Common myeloid progenitor, CD34-positive (primary cell): ENCODE measurements around the gene PPM1L.
A peak's percentile ranks its signal among the peaks of the same experiment; 100 is the strongest.

Experiments used
- CTCF ChIA-PET: fragments of 350-600 bp; sonication (Branson Sonifier 250); formaldehyde crosslinking; loops from one replicate; lab custom pipeline; 2021; ENCODE audit warnings: antibody characterized with exemption; lab: Charles Lee
- POLR2A ChIA-PET: fragments of 350-600 bp; sonication (Branson Sonifier 250); formaldehyde crosslinking; loops from one replicate; lab custom pipeline; 2021; ENCODE audit warnings: antibody characterized with exemption; lab: Charles Lee
- DNase-seq, 3 donors: peaks; one replicate each; pipeline versions ENCODE4 v3.0.0 to v3.0.0-alpha.2; 2013
- H3K27ac ChIP-seq, 2 experiments: 1 replicate in 1 of 2; 2 replicates in 1 of 2; pipeline ENCODE4 v1.7.0; 2013; ENCODE audit warnings: inconsistent platforms in 2 of 2, low read length in 2 of 2, mild to moderate bottlenecking in 2 of 2, low read depth in 1 of 2, moderate library complexity in 1 of 2; ENCODE audit not compliant: severe bottlenecking in 2 of 2, insufficient read depth in 1 of 2, poor library complexity in 1 of 2
- H3K27me3 ChIP-seq, 5 experiments: replicated peaks in 2 of 5; 1 replicate in 3 of 5; 2 replicates in 2 of 5; pipeline versions ENCODE4 v1.6.1 to v1.7.0; 2013; ENCODE audit warnings: low read length in 4 of 5, mild to moderate bottlenecking in 2 of 5, moderate library complexity in 2 of 5, inconsistent platforms in 1 of 5; ENCODE audit not compliant: insufficient read depth in 5 of 5, control insufficient read depth in 4 of 5
- H3K36me3 ChIP-seq, 4 experiments: 1 replicate in 2 of 4; 2 replicates in 2 of 4; pipeline versions ENCODE4 v1.6.1 to v1.7.0; 2013; ENCODE audit warnings: low read length in 3 of 4, control low read depth in 1 of 4, mild to moderate bottlenecking in 1 of 4; ENCODE audit not compliant: control insufficient read depth in 4 of 4, insufficient read depth in 4 of 4
- H3K4me1 ChIP-seq, 4 experiments: 1 replicate in 3 of 4; 2 replicates in 1 of 4; pipeline versions ENCODE4 v1.6.1 to v1.7.1; 2013; ENCODE audit warnings: low read length in 3 of 4, mild to moderate bottlenecking in 3 of 4, control low read depth in 1 of 4, inconsistent platforms in 1 of 4, moderate library complexity in 1 of 4; ENCODE audit not compliant: control insufficient read depth in 4 of 4, insufficient read depth in 4 of 4; ENCODE audit errors: control extremely low read depth in 1 of 4
- H3K4me3 ChIP-seq, 7 experiments: 1 replicate in 4 of 7; 2 replicates in 3 of 7; pipeline versions ENCODE4 v1.5.1 to v1.7.0; 2013; ENCODE audit warnings: mild to moderate bottlenecking in 7 of 7, low read length in 6 of 7, moderate library complexity in 6 of 7, inconsistent platforms in 2 of 7, low read depth in 2 of 7, control low read depth in 1 of 7; ENCODE audit not compliant: insufficient read depth in 4 of 7, control insufficient read depth in 1 of 7; ENCODE audit errors: extremely low read depth in 1 of 7
- H3K9me3 ChIP-seq, 5 experiments: 1 replicate in 4 of 5; 2 replicates in 1 of 5; pipeline versions ENCODE4 v1.6.1 to v1.7.1; 2013; ENCODE audit warnings: low read length in 4 of 5, mild to moderate bottlenecking in 2 of 5, inconsistent platforms in 1 of 5, low read depth in 1 of 5, moderate library complexity in 1 of 5; ENCODE audit not compliant: control insufficient read depth in 4 of 5, insufficient read depth in 2 of 5; ENCODE audit errors: control extremely low read depth in 1 of 5
- WGBS: methylation state at CpG from one replicate; pipeline ENCODE4 v1.1.5; 2013; ENCODE audit not compliant: insufficient coverage; 5-methylcytosine and 5-hydroxymethylcytosine counted together

Gene PPM1L

GRCh38 chr3:161050935-161051334 is 294.9 kb downstream of the PPM1L start:
- ChIA-PET CTCF (no interaction called here), POLR2A (no interaction called here)
- WGBS = no CpG with 5 or more reads among the region's 3 CpGs
- Histone ChIP-seq H3K27ac (no peak overlapping the region), H3K4me1 (peaks cover 0 to 7% (median 0%) of the 10 kb centered on the region in 4 experiments), H3K4me3 (no peak overlapping the region), H3K36me3 (no peaks in the 10 kb centered on the region), H3K27me3 (no peaks in the 10 kb centered on the region), H3K9me3 (no peaks in the 10 kb centered on the region)
- peak in 2 of 3 donors; percentile 26 to 79 for DNase-seq

GRCh38 chr3:161051856-161052255 is 295.8 kb downstream of the PPM1L start:
- no peak overlapping the region for H3K4me3 ChIP-seq
- ChIA-PET POLR2A (no interaction called here), CTCF (no interaction called here)
- H3K36me3 ChIP-seq = no peaks in the 10 kb centered on the region
- WGBS = 100% methylated on average over 5 of the region's 6 CpGs
- no peak overlapping the region for H3K27ac ChIP-seq
- peaks cover 0 to 7% (median 0%) of the 10 kb centered on the region in 4 experiments for H3K4me1 ChIP-seq
- DNase-seq = no peak
- H3K9me3 ChIP-seq = no peaks in the 10 kb centered on the region
- H3K27me3 ChIP-seq = no peaks in the 10 kb centered on the region

- no peaks in the 10 kb centered on the region for H3K9me3 ChIP-seq
- 78% methylated on average over 3 of the region's 5 CpGs for WGBS
- DNase-seq = peak in 1 of 3 donors; percentile 26
- no peak overlapping the region for H3K4me3 ChIP-seq
- POLR2A ChIA-PET = no interaction called here
- H3K27ac ChIP-seq = no peak overlapping the region
- H3K27me3 ChIP-seq = no peaks in the 10 kb centered on the region
- CTCF ChIA-PET = no interaction called here
- H3K36me3 ChIP-seq = no peaks in the 10 kb centered on the region
- peaks cover 0 to 7% (median 0%) of the 10 kb centered on the region in 4 experiments for H3K4me1 ChIP-seq
These were observed 299.0 kb downstream of the PPM1L start for GRCh38 chr3:161054860-161055604.

- WGBS = 100% methylated on average over 5 of the region's 5 CpGs
- H3K4me3 ChIP-seq = no peak overlapping the region
- no peak for DNase-seq
- POLR2A ChIA-PET = no interaction called here
- H3K27me3 ChIP-seq = no peaks in the 10 kb centered on the region
- H3K36me3 ChIP-seq = peaks cover 0 to 6% (median 0%) of the 10 kb centered on the region in 4 experiments
- H3K9me3 ChIP-seq = no peaks in the 10 kb centered on the region
- no peak overlapping the region for H3K27ac ChIP-seq
- peaks cover 0 to 4% (median 3%) of the 10 kb centered on the region in 4 experiments for H3K4me1 ChIP-seq
- CTCF ChIA-PET = no interaction called here
These were observed 308.4 kb downstream of the PPM1L start for GRCh38 chr3:161064413-161064812.

- CTCF ChIA-PET = no interaction called here
- Histone ChIP-seq H3K27ac (no peak overlapping the region), H3K4me3 (no peak overlapping the region), H3K27me3 (no peaks in the 10 kb centered on the region), H3K36me3 (peaks cover 0 to 6% (median 0%) of the 10 kb centered on the region in 4 experiments), H3K4me1 (peaks cover 0 to 19% (median 17%) of the 10 kb centered on the region in 4 experiments), H3K9me3 (no peaks in the 10 kb centered on the region)
- WGBS = 100% methylated on average over 3 of the region's 3 CpGs
- DNase-seq = no peak
- POLR2A ChIA-PET = no interaction called here
These were observed 310.9 kb downstream of the PPM1L start for GRCh38 chr3:161066930-161067329.

GRCh38 chr3:161067335-161067734 is 311.3 kb downstream of the PPM1L start:
- ChIA-PET POLR2A (no interaction called here), CTCF (no interaction called here)
- no peaks in the 10 kb centered on the region for H3K27me3 ChIP-seq
- no peak overlapping the region for H3K4me3 ChIP-seq
- H3K27ac ChIP-seq = no peak overlapping the region
- DNase-seq = no peak
- WGBS = no CpG with 5 or more reads among the region's 1 CpG
- H3K9me3 ChIP-seq = no peaks in the 10 kb centered on the region
- peaks cover 0 to 6% (median 0%) of the 10 kb centered on the region in 4 experiments for H3K36me3 ChIP-seq
- peaks cover 0 to 19% (median 17%) of the 10 kb centered on the region in 4 experiments for H3K4me1 ChIP-seq

- ChIA-PET CTCF (interaction anchor here (0.9 to 1.2 kb wide), 4 partner anchors 32 to 361 kb away, joined by 3 read pairs; no protein-coding TSS in a partner anchor), POLR2A (no interaction called here)
- peak; percentile 77 to 95 (median 91) for DNase-seq
- H3K4me3 ChIP-seq = peak overlapping the region in 2 of 7 experiments; percentile 6
- peaks cover 0 to 6% (median 0%) of the 10 kb centered on the region in 4 experiments for H3K36me3 ChIP-seq
- no peaks in the 10 kb centered on the region for H3K9me3 ChIP-seq
- H3K27ac ChIP-seq = no peak overlapping the region
- H3K27me3 ChIP-seq = no peaks in the 10 kb centered on the region
- H3K4me1 ChIP-seq = peaks cover 0 to 19% (median 17%) of the 10 kb centered on the region in 4 experiments
- WGBS = 33% methylated on average over 3 of the region's 5 CpGs
These were observed 313.6 kb downstream of the PPM1L start for GRCh38 chr3:161069511-161070251.
